Thoracic aorta (tissue), 2 donors: ENCODE measurements around the gene BOLL. TPM values are rescaled to one million over a fixed set of nuclear protein-coding genes. Genes with fewer than 3 reads are reported as not detected.
A peak's percentile ranks its signal among the peaks of the same experiment; 100 is the strongest.

Experiments used
- ATAC-seq: fragments of 150-250 bp; one replicate; pipeline ENCODE4 v1.8.0; 2017; ENCODE audit warnings: low read depth; ENCODE audit not compliant: insufficient number of reproducible peaks, low FRiP score
- DNase-seq: peaks from one replicate; pipeline ENCODE4 v3.0.0-alpha.2; 2020; ENCODE audit warnings: low spot score
- H3K27ac ChIP-seq, 2 donors: fragments of 200-600 bp; sonication (generic); 1 replicate in 1 of 2; 2 replicates in 1 of 2; pipeline ENCODE4 v1.5.1; 2016; ENCODE audit warnings: mild to moderate bottlenecking in 2 of 2, moderate library complexity in 2 of 2
- H3K27me3 ChIP-seq: fragments of 200-600 bp; sonication (generic); replicated peaks from 2 replicates; pipeline ENCODE4 v1.6.0; 2016; ENCODE audit warnings: mild to moderate bottlenecking; ENCODE audit not compliant: insufficient read depth
- H3K36me3 ChIP-seq: fragments of 200-600 bp; sonication (generic); one replicate; pipeline ENCODE4 v1.5.1; 2016
- H3K4me1 ChIP-seq, 2 donors: fragments of 200-600 bp; sonication (generic); 1 replicate in 1 of 2; 2 replicates in 1 of 2; pipeline versions ENCODE4 v1.5.1 to v1.6.0; 2016; ENCODE audit warnings: low read depth in 2 of 2, mild to moderate bottlenecking in 1 of 2; ENCODE audit not compliant: control insufficient read depth in 1 of 2
- H3K4me3 ChIP-seq: fragments of 200-600 bp; sonication (generic); 2 replicates; pipeline ENCODE4 v1.5.1; 2016; ENCODE audit warnings: mild to moderate bottlenecking
- H3K9me3 ChIP-seq: fragments of 200-600 bp; sonication (generic); 2 replicates; pipeline ENCODE4 v1.5.1; 2016
- total RNA-seq, 2 donors: library from RNA; depleted of rRNA; stranded (reverse); fragments of >200 nt; gene quantifications; one replicate each; pipeline versions ENCODE4 v1.1.0 to v1.2.3, GENCODE V29; 2016
- TF ChIP-seq, protein P1 (sequence below): fragments of 200-600 bp; sonication (generic); IDR thresholded peaks from one replicate; pipeline ENCODE4 v1.5.1; 2019; ENCODE audit warnings: antibody characterized with exemption

BOLL gene
- total RNA-seq, 2 donors from 2014 or later = not detected

DNA sequence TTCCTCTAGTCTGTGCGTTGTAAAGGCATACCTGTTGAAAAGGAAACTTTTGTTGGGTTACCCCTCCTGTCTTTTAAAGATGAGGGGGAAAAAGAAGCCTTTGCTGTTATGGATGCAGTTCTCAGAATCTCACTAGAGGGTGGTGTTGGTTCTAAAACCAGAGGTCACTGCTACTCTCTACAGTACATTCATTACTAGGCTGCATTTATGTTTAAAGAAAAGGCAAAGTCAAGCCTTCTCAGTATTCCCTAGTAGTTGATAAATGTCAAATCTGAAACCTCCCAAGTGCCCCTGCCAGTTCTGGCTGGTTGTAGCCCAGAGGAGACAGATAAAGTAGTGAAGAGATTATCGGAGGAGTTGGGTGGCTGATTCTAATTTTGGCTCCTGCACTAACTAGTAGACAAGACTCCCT, 17.9 kb upstream of the BOLL start:
- no peak for ATAC-seq
- no peaks in the 10 kb centered on the region for H3K27me3 ChIP-seq
- no peaks in the 10 kb centered on the region for H3K9me3 ChIP-seq
- H3K36me3 ChIP-seq = no peaks in the 10 kb centered on the region
- no peak overlapping the region for H3K27ac ChIP-seq
- TF ChIP-seq, protein P1, sequence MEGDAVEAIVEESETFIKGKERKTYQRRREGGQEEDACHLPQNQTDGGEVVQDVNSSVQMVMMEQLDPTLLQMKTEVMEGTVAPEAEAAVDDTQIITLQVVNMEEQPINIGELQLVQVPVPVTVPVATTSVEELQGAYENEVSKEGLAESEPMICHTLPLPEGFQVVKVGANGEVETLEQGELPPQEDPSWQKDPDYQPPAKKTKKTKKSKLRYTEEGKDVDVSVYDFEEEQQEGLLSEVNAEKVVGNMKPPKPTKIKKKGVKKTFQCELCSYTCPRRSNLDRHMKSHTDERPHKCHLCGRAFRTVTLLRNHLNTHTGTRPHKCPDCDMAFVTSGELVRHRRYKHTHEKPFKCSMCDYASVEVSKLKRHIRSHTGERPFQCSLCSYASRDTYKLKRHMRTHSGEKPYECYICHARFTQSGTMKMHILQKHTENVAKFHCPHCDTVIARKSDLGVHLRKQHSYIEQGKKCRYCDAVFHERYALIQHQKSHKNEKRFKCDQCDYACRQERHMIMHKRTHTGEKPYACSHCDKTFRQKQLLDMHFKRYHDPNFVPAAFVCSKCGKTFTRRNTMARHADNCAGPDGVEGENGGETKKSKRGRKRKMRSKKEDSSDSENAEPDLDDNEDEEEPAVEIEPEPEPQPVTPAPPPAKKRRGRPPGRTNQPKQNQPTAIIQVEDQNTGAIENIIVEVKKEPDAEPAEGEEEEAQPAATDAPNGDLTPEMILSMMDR = peak; percentile 77
- H3K4me1 ChIP-seq = peaks cover 6 to 33% of the 10 kb centered on the region in 2 donors
- H3K4me3 ChIP-seq = peak overlapping the region; percentile 49
- no peak for DNase-seq

DNA sequence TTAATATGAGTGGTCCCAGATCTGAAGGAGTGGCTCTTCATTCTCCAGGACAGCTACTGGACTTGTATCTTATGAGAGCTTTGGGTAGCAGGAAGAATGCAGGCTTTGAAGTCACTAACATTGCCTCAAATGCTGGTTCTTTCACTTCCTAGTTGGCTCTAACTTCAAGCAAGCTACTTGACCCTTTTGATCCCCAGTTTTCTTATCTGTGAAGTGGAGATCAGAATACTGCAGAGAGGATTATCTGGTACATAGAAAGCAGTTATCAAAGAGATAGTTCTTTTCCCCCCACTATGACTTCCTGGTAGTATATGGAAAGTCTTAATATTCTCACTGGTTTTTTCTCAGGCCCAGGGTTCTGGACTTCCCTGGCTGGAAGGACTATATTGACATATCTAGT, 15.9 kb upstream of the BOLL start:
- Histone ChIP-seq H3K27ac (no peak overlapping the region), H3K9me3 (no peaks in the 10 kb centered on the region), H3K36me3 (no peaks in the 10 kb centered on the region), H3K4me3 (no peak overlapping the region), H3K4me1 (peaks cover 3 to 25% of the 10 kb centered on the region in 2 donors), H3K27me3 (no peaks in the 10 kb centered on the region)
- no peak for DNase-seq
- ATAC-seq = no peak
- TF ChIP-seq, protein P1 = no peak

DNA sequence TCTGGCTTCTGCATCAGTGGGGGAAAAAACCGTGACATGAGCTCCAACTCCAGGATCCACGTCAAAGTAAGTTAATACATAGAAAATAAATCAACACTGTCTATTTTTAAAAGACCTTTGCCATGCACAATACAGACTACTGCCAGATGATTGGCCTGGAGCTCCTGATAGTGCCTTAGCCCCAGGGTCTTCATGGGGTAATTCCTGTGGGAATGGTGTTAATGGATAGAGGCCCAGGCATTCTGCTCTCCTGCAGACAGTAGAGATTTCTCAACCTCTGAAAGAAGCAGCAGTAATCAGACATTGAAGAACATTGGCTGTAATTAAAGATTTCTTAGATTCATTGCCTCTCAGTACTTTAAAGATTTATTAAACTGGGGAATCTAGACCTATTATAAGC, 15.0 kb upstream of the BOLL start:
- no peak overlapping the region for H3K27ac ChIP-seq
- TF ChIP-seq, protein P1 = no peak

DNA sequence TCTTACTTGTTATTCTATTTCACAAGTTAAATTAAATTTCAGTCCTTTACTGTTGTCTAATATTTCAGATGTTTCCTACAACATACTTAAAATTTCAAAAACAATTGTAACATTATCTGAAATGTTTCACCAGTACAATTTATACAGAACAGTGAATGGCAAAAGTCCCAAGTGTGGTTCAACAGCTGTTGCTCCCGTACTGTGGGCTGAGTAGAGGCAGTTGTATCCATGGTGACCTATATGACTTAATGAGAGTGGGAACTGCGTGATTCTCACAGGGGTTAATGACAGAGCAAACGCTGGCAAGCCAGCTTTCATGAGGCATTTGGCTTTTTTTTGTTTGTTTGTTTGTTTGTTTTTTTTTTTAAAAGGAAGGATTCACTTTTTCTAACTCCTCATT, 13.9 kb upstream of the BOLL start:
- no peak for ATAC-seq
- TF ChIP-seq, protein P1 = no peak
- no peaks in the 10 kb centered on the region for H3K36me3 ChIP-seq

More for the DNA sequence above, 15.0 kb upstream of the BOLL start:
- ATAC-seq = no peak
- H3K27me3 ChIP-seq = no peaks in the 10 kb centered on the region
- H3K36me3 ChIP-seq = no peaks in the 10 kb centered on the region
- no peak overlapping the region for H3K4me3 ChIP-seq
- no peak for DNase-seq
- H3K4me1 ChIP-seq = peaks cover 3 to 25% of the 10 kb centered on the region in 2 donors
- H3K9me3 ChIP-seq = no peaks in the 10 kb centered on the region

DNA sequence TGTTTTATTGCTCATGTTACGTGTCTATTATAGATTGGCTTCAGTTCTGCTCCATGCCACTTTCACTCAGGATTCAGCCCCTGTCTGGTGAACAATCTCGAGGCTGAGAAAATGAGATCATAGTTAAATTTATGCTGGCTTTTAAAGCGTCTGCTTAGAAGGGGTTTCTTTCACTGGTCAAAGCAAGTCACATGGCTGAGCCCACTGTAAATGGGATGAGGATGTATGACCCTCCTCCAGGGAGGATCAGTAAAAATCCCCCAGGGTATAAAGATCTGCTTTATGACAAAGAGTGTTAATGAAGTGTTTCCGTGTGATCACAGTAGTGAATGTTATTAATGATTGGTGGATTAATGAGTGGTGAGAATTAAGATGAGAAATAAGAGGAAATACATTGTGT, 13.1 kb upstream of the BOLL start:
- H3K4me1 ChIP-seq = peaks cover 3 to 16% of the 10 kb centered on the region in 2 donors
- TF ChIP-seq, protein P1 = no peak
- H3K4me3 ChIP-seq = no peak overlapping the region
- H3K27ac ChIP-seq = no peak overlapping the region
- no peaks in the 10 kb centered on the region for H3K9me3 ChIP-seq
- no peaks in the 10 kb centered on the region for H3K36me3 ChIP-seq
- ATAC-seq (no peak), DNase-seq (no peak)
- no peaks in the 10 kb centered on the region for H3K27me3 ChIP-seq

More for the DNA sequence above, 13.9 kb upstream of the BOLL start:
- H3K9me3 ChIP-seq = no peaks in the 10 kb centered on the region
- H3K27ac ChIP-seq = no peak overlapping the region
- no peak overlapping the region for H3K4me3 ChIP-seq
- DNase-seq = no peak
- H3K4me1 ChIP-seq = peaks cover 3 to 24% of the 10 kb centered on the region in 2 donors
- no peaks in the 10 kb centered on the region for H3K27me3 ChIP-seq
